DLD1 (cell line): ENCODE results near the gene PRUNE1.

Experiments
- in situ Hi-C: cut with HindIII; loops from 2 replicates; pipeline ENCODE4 v1.10.0; 2017; ENCODE audit warnings: low sequenced_read_pairs

Gene PRUNE1, protein sequence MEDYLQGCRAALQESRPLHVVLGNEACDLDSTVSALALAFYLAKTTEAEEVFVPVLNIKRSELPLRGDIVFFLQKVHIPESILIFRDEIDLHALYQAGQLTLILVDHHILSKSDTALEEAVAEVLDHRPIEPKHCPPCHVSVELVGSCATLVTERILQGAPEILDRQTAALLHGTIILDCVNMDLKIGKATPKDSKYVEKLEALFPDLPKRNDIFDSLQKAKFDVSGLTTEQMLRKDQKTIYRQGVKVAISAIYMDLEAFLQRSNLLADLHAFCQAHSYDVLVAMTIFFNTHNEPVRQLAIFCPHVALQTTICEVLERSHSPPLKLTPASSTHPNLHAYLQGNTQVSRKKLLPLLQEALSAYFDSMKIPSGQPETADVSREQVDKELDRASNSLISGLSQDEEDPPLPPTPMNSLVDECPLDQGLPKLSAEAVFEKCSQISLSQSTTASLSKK

DNA sequence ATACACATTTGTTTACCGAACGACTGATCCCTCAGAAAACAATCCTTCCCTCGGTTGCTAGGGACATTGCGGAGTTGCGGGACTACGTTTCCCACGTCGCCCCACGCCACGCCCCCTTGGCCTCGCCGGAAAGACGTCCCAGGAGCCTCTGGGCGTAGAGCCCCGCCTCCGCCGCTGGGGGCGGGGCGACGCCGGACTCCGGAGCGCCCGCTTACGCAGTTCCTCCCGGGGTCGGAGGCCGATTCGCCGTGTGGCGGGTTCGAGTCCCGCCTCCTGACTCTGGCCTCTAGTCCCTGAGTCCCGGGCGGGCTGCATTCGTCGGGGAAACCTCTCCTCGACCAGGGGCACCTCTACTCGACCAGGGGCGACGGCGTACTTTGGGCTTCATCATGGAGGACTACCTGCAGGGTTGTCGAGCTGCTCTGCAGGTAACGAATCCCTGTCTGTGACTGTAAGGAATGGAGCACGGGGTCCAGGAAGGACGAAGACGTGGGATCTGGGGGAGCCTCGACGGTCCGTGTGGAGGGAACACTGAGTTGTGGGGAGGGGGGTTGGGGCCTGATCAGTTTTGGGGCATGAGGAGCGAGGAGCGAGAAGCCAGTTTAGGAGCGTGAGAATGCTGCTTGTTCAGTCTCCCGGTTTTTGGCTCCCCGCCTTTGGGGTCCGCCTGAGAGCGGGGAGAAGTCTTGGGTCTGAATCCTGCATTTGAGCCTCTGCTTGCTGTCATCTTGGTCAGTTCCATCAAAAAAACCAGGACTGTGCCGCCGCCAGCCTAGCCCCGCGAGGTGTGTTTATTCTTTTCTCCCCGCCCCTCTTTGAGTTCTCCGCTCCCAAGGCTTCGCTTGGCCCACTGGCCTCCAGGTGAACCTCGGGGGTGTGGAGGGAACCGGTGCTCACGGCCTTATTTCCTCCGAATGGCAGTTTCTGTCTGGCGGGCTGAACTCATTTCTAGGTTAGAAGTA, at the start of gene PRUNE1:
Gene PRUNE1 (plus strand): TSS at position 206 of the 962 bp plus-strand sequence. CDS start 184 bp downstream, at position 390.
- in situ Hi-C loops: no loop called here

DNA sequence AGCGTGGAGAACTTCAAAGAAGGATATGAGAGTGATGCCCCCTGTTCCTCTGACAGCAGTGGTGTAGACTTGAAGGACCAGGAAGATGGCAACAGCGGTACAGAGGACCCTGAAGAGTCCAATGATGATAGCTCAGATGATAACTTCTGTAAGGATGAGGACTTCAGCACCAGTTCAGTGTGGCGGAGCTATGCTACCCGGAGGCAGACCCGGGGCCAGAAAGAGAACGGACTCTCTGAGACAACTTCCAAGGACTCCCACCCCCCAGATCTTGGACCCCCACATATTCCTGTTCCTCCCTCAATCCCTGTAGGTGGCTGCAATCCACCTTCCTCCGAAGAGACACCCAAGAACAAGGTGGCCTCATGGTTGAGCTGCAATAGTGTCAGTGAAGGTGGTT, 47.6 kb upstream of the PRUNE1 start:
- in situ Hi-C loops: no loop called here

DNA sequence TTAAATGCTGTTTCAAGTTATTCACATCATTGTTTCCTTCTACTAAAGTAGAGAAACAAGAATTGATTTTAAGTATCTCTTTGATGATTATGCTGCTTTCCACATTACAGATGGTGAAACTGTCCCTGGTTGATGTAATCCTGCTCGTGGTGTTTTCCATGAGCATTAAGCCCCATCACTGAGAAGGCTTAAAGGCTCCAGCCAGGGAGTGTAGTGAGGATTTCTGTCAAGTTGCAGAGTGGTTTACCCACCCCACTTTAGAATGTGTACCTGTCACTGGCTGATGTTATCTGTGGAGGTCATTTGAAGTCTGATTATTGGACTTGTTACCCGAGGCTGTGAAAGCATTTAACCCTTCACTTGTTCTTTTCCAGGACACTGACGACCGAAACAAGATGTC, 46.5 kb upstream of the PRUNE1 start:
- in situ Hi-C loops: no loop called here

DNA sequence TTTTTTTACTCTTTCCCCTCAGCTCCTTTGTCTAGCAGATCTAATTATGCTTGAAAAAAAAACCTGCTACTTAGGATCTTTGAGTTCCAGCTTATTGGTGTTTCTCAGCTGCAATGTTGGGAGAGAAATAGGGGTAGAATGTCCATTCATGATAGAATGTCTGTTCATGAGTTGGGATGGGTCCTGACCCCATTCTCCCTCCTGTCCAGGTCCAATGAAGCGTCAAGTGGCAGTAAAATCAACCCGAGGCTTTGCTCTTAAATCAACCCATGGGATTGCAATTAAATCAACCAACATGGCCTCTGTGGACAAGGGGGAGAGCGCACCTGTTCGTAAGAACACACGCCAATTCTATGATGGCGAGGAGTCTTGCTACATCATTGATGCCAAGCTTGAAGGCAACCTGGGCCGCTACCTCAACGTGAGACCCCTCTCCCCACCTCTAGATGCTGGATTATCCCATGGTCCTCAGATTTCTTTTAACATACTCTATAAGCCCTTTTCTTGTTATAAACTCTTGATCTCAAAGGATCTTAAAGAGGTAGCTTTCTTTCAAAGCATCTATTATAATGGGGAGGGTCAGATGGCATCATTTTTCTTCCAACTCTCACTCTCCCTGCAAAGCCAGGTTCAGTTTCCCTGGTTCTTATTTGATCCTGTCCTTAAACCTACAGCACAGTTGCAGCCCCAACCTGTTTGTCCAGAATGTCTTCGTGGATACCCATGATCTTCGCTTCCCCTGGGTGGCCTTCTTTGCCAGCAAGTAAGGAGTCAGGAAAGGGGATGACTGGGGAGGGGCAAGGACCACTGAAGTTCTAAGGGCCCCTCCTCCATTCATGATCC, 44.7 kb upstream of the PRUNE1 start:
- in situ Hi-C loops: no loop called here

DNA sequence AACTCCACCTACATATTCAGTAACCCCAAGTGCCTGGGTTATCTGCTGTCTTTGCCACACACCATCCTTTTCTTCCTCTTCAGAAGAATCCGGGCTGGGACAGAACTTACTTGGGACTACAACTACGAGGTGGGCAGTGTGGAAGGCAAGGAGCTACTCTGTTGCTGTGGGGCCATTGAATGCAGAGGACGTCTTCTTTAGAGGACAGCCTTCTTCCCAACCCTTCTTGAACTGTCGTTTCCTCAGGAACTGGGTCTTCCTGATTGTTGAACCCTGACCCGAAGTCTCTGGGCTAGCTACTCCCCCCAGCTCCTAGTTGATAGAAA, 44.1 kb upstream of the PRUNE1 start:
- in situ Hi-C loops: no loop called here

DNA sequence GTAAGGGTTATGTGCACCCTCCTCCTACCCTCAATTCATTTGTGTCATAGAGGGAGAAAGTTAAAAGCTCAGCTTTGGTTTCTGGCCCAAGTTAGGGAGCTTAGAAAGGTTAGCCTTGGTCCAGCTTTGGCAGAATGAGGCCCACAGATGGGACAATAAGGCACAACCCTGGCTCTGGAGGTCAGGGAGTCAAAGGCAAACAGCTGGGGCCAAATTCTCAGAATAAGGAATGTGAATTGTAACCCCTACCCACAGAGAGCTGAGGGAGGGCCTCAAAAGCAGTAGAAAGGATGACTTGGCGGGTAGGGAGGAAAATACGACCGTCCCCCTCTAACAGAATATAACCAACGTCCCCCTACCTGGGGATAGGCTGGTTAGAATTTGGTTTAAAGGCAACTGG, 42.6 kb upstream of the PRUNE1 start:
- in situ Hi-C loops: no loop called here

DNA sequence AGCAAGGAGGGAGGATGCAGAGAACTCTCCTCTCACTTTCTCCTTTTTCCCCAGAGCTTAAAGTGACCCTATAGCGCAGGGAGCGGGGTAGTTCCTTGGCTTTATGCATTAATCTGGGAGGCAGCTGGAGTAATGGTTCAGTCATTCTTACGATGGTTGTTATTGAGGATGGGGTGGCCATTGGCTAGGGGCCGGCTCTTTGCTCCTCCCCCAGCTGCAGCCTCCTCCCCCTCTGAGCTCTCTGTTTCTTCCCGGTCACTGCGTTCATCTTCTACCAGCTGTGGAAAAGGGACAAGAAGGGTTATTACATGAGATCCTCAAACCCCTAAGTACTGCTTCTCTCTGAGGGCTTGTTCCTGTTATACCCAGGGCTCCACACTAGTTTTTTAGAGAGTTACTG, 42.2 kb upstream of the PRUNE1 start:
- in situ Hi-C loops: no loop called here

DNA sequence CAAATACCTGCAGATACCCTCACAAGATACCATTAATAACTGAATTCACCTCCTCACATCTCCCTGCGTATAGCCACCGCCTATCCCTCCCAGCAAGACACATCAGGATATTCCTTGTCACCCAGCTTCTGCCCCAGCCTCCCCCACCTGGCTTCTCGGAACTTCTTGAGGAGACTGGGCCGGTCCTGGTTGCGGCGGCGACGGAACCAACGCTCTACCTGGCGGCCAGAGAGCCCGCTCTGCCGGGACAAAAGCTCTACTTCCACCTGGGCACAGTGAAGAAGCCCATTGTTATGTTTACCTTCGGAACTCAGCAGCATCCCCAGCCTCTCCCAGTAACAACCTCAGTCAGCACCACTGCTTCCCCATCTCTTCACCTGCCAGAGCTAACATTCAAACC, 40.3 kb upstream of the PRUNE1 start:
- in situ Hi-C loops: no loop called here

DNA sequence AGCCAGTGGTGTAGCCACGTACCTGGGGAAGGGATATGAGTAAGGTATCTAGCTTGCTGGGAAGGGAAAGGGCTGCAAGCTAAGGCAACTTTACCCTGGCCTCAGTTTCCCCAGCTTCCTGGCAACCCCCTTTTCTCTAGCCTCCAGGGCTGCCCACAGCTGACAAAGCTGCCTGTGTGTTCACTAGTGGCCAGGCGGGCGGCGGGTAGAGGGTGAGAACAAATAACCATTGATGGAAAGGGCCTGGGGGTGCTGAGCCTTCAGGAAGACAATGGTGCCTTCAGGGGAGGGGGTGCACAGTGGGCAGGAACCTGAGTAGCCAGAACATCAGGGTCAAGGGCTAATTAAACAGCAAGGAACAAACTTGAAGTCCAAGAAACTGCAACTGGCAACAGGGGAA, 39.8 kb upstream of the PRUNE1 start:
- in situ Hi-C loops: no loop called here

DNA sequence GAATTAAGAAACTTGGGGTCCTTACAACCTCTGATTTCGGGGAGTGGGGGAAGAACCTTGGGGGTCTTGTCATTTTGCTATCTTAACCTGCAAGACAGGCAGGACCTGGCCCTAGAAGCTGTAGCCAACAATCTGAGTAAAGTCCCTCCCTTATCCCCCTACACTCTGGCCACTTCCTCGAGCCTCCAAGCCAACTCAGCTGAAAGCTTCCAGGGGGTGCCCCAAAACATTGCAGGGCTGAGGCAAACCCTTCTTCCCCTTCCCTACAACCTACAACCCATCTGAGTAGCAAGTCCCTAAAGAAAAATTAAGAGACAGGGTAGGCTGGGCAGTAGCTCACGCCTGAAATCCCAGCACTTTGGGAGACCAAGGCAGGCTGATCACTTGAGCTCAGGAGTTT, 38.6 kb upstream of the PRUNE1 start:
- in situ Hi-C loops: no loop called here

DNA sequence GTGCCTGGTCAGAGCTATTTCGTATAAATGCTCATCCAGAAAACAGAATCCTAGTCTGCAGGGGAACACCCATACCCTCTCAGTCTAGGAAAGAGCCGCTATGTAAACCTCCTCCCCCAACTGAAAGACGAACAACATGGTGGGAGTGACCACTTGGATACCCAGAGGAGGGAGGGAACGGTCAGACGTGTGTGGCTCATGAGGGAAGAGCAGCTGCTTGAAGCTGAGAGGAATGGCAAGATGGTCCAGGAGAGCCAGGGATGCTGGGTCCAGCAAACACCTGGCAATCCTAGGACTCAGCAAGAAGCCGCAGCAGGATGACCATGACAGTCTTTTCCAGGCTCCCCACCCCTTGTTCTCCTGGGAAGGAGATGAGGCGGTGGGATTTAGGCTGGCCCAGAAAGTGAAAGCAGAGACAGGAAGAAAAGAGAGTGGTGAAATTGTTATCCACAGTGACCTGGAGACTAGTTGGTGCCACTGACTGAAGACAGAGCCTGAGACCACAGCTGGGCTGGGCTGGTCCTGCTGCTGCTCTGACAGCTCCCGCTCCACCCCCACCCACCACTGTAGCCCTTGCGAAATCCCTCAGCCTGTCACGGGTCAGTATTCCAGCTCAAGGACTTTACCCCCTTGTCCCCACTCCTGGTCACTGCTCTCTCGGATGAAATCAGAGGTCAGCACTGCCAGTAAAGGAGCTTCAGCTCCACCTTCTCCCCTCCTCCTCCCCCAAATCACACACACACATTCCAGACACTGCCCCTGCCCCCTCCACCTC, 37.3 kb upstream of the PRUNE1 start:
- in situ Hi-C loops: no loop called here

DNA sequence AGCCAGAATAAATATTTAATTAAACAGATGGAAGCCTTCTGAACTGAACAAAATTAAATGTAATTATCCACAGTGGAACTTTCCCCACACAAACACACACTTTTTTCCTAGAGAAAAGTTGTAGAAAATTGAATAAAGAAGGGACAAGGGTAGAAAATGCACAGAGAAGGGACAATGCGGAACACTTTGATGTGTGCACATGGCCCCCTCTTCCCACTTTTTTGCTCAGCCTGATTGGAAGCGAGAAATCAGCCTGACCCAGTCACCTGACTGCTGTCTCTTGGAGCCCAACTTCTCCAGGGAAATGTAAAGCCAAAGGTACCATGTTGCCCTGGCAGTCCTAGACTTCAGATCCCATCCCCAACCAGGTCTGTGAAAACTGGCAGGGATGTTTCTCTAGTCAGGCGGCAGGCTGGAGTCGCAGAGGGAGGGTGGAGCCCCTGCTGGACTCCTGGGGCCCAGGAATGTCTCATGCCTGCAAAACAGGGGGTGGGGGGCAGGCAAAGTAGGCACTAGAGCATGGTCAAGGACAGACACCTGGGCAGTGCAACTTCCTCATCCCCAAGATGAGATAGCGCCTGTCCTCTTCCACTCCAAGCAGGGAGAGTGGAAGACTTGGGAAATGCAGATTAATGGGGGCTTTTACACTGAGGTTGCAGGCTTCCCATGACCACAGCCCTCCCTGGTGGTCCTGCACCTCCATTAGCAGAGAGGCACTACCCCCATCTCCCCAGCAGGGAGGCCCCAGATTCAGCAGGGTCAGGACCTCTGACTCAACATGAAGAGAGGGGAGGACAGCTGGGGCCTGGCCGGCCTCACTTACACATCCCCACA, 36.4 kb upstream of the PRUNE1 start:
- in situ Hi-C loops: no loop called here

DNA sequence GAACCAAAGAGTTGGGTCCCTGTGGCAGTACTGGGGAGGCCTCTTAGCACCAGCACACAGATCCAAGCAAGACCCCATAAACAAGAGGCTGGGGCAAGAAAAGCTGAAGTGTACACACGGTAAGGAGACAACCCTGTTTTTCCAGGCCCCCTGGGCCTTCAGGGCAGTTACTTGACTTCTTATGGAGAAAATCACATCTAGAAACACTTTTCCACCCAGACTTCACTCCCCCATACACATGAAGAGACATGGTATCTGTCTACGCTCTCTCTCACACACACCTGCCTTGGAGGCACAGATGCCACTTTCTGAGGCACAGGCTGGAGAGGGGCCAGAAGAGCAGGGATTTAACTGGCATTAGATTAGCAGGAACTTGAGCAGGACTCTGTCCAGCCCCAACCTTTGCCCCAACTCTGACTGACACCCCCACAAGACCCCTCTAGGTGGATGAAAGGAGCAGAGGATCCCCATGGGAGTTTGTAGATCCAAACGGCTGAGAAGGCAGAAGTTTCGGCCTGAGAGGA, 35.8 kb upstream of the PRUNE1 start:
- in situ Hi-C loops: no loop called here

DNA sequence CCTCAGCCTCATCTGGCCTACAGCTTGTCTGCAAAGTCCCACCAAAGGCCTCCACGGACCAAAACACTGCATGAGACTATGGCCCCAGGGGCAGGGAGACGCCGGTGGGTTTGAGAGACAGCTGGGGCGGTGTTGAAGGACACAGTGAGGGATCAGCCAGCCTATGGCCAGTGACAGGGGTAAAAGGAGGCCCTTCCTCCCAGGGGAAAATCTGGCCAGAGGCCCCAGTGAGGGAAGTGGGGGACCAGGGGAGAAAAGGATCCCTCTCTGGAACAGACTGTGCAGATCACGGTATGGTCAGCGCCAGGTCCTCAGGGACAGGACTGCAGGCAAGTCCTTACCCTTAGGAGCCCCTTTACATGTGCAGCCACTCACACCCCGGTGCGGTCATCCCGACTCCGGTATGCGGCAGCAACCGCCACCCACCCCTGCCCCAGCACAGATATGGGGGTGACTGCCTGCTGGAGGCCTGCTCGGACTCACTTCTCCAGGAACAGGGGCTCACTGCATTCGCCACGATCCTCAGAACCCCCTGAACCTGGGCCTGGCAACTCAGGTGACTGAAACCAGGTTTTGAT, 34.9 kb upstream of the PRUNE1 start:
- in situ Hi-C loops: no loop called here

DNA sequence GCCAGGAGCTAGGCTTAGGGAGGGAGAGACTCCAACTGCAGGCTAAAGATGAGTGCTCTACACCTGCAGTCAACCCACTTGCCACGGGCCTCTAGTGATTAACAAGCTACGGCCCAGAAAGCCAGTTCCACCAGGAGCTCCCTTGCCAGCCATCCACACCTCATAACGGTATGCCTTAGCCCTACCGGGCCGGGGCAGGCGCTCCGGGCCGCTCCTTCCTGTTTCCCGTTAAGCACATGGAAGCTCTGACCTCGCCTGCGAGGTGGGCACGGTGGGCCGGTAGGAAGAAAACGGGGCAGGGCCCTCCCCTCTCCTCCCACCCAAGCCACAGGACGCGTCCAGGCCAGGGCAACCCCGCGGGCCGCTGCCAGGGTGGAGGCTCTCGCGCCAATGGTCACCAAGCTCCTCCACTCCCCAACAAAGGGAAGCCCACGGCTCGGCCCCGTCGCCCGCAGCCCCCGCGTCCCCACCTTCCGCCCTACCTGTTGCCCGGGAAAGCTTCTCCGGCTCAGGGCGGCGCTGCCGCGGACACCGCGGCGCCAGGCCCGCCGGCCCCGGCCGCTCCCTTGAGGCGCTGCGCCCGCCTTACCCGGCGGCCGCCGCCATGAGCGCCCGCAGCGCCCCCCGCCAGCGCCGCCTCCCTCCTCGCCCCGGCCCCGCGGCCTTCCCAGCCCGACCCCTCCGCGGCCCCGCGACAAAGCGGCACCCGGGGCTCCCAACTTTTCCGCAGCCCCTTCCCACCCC, 34.2 kb upstream of the PRUNE1 start:
- in situ Hi-C loops: no loop called here

DNA sequence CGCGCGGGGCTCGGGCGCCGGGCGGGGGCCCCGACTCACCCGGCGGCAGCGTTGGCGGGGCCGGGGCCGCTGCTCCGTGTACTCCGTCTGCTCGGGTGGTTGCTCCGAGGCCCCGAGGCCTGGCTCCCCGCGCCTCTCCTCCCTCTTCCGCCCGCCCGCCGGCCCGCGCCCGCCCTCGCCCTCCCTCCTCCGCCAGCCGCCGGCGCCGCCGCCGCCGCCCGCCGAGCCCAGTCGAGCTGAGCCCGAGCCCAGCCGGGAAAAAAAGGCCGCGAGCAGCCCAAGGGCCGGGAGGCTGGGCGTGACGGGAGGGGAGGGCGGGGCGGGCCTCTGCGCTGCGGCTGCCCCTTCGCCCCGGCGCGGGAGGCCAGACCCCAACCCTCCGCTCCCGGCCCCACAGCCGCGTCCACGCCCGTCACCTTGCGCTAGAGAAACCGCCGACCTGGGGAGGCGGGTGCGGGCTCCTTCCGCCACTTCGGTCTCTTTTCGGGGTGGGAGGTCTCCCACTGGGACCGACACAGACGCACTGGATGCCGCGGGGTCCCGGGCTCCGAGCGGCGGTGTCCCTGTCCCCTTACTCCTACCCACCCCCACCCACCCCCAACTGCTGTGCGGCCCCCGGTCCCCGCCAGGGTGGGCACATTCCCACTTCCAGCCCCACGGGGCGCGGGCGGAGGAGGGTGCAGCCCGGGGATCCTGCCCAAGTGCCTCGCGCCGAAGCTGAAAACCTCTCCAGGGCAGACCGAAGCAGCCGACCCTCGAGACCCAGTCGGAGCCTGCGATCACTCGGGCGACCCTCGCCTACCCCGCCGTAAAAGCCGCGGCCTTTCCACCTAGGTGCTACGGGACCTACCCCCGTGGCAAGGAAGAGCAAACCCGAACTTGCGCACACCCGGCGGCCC, 33.4 kb upstream of the PRUNE1 start, which contains the start of gene CERS2:
Gene CERS2 (minus strand): TSS at position 256 of the 899 bp plus-strand sequence. CDS start 5,745 bp downstream, outside the sequence.
- in situ Hi-C loops: no loop called here

DNA sequence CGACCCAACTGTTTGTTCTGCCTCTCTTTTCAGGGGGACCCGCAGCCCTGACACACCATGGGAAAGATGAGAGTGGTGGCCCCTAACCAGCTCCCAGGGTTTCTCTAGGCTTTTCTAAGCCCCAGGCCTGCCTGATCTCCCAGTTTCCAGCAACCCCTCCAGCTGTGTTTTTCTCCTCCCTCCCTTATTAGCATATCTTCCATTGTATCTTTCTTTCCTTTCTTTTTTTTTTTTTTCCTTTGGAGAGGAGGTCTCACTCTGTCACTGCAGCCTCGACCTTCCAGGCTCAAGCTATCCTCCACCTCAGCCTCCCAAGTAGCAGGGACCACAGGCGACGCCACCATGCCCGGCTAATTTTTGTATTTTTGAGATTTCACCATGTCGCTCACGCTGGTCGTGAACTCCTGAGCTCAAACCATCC, 31.8 kb upstream of the PRUNE1 start:
- in situ Hi-C loops: no loop called here
